C4-2B (cell line): Measurements from ENCODE around the gene KLHL25.

Experiments
- ZFX ChIP-seq: fragments of 450-650 bp; IDR thresholded peaks from 2 replicates; pipeline ENCODE4 v1.6.1; 2017
- TF ChIP-seq, protein P1 (sequence below): fragments of 450-650 bp; conservative IDR thresholded peaks from 2 replicates; pipeline ENCODE4 v1.5.1; 2017; ENCODE audit warnings: mild to moderate bottlenecking

GRCh38 chr15:85770096-85771041 lies 24.4 kb downstream of the KLHL25 start:
- TF ChIP-seq, protein P1, sequence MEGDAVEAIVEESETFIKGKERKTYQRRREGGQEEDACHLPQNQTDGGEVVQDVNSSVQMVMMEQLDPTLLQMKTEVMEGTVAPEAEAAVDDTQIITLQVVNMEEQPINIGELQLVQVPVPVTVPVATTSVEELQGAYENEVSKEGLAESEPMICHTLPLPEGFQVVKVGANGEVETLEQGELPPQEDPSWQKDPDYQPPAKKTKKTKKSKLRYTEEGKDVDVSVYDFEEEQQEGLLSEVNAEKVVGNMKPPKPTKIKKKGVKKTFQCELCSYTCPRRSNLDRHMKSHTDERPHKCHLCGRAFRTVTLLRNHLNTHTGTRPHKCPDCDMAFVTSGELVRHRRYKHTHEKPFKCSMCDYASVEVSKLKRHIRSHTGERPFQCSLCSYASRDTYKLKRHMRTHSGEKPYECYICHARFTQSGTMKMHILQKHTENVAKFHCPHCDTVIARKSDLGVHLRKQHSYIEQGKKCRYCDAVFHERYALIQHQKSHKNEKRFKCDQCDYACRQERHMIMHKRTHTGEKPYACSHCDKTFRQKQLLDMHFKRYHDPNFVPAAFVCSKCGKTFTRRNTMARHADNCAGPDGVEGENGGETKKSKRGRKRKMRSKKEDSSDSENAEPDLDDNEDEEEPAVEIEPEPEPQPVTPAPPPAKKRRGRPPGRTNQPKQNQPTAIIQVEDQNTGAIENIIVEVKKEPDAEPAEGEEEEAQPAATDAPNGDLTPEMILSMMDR, result no peak
- TF ChIP-seq ZFX, result no peak
